Lung microvascular endothelial cell (primary cell): Measurements from ENCODE around the gene KXD1. TPM values are rescaled to one million over a fixed set of nuclear protein-coding genes. Genes with fewer than 3 reads are reported as not detected.
A peak's percentile ranks its signal among the peaks of the same experiment; 100 is the strongest.
"Not testable (repeated sequence)": the region's sequence is repeated elsewhere in the genome, so short reads cannot be mapped to it uniquely, and the experiment has no call there.

Source experiments
- DNase-seq, 2 donors: peaks; one replicate each; pipeline versions ENCODE4 v3.0.0 to v3.0.0-alpha.2; 2010; ENCODE audit warnings: low read depth in 2 of 2
- total RNA-seq: library from RNA; depleted of rRNA; stranded (reverse); fragments of >200 nt; gene quantifications from 2 replicates; pipeline ENCODE4 v1.2.1, GENCODE V29; 2014

Gene KXD1
- total RNA-seq, 1 donor from 2014 or later, result 39.5 TPM

- DNase-seq, result no peak
Observed at GRCh38 chr19:18536475-18536874, 21.2 kb upstream of the KXD1 start.

GRCh38 chr19:18537431-18537830 lies 20.2 kb upstream of the KXD1 start:
- no peak for DNase-seq

GRCh38 chr19:18538115-18538514 lies 19.6 kb upstream of the KXD1 start:
- no peak for DNase-seq

GRCh38 chr19:18539372-18539771 lies 18.3 kb upstream of the KXD1 start:
- DNase-seq, result no peak

GRCh38 chr19:18540200-18540599 lies 17.5 kb upstream of the KXD1 start:
- not testable (repeated sequence) for DNase-seq

GRCh38 chr19:18541258-18541991 lies 16.2 kb upstream of the KXD1 start:
- no peak for DNase-seq

GRCh38 chr19:18541992-18542940 lies 15.4 kb upstream of the KXD1 start:
- no peak for DNase-seq

- peak; percentile 89 to 93 for DNase-seq
Observed at GRCh38 chr19:18542941-18543813, 14.5 kb upstream of the KXD1 start, which contains the start of gene FKBP8. FKBP8 (minus strand) TSS chr19:18543573; CDS start chr19:18541970, 1,603 bp downstream.

GRCh38 chr19:18543814-18544475 lies 13.7 kb upstream of the KXD1 start:
- peak in 1 of 2 donors; percentile 45 for DNase-seq

- no peak for DNase-seq
Observed at GRCh38 chr19:18551631-18552030, 6.0 kb upstream of the KXD1 start.

- peak in 1 of 2 donors; percentile 20 for DNase-seq
Observed at GRCh38 chr19:18558202-18558555, 509 bp downstream of the KXD1 start.

- peak in 1 of 2 donors; percentile 18 for DNase-seq
Observed at GRCh38 chr19:18558604-18559003, 934 bp downstream of the KXD1 start.

- no peak for DNase-seq
Observed at GRCh38 chr19:18559685-18560084, 2.0 kb downstream of the KXD1 start.

GRCh38 chr19:18562086-18562485 lies 4.4 kb downstream of the KXD1 start:
- DNase-seq, result peak; percentile 31 to 84

GRCh38 chr19:18566953-18567352 lies 9.3 kb downstream of the KXD1 start:
- DNase-seq, result no peak

GRCh38 chr19:18568367-18568766 lies 10.7 kb downstream of the KXD1 start:
- no peak for DNase-seq

- DNase-seq, result peak; percentile 97 to 98
Observed at GRCh38 chr19:18571564-18572344, 14.1 kb downstream of the KXD1 start, which contains the start of gene UBA52. UBA52 (plus strand) TSS chr19:18571857; CDS start chr19:18573301, 1,444 bp downstream.

GRCh38 chr19:18574691-18575291 lies 17.1 kb downstream of the KXD1 start:
- no peak for DNase-seq

GRCh38 chr19:18576383-18576782 lies 18.7 kb downstream of the KXD1 start:
- no peak for DNase-seq
